HG03066 (cell line): Measurements from ENCODE around the gene OR4B1.
A peak's percentile ranks its signal among the peaks of the same experiment; 100 is the strongest.
"Not testable (repeated sequence)": the region's sequence is repeated elsewhere in the genome, so short reads cannot be mapped to it uniquely, and the experiment has no call there.

ENCODE experiments used
- ATAC-seq: cut with Tn5 transposase; IDR thresholded peaks from one replicate; pipeline ENCODE4 v1.9.1; 2021; ENCODE audit warnings: low read depth; ENCODE audit not compliant: unreplicated experiment

Gene OR4B1

GRCh38 chr11:48216510-48216909 lies at the start of gene OR4B1:
OR4B1 (plus strand) TSS chr11:48216810; CDS start chr11:48216810, 0 bp downstream.
- ATAC-seq = no peak

GRCh38 chr11:48167380-48167779 lies 49.2 kb upstream of the OR4B1 start:
- ATAC-seq = no peak

- ATAC-seq = no peak
These were observed 47.8 kb upstream of the OR4B1 start for GRCh38 chr11:48168815-48169214.

GRCh38 chr11:48169259-48169658 lies 47.4 kb upstream of the OR4B1 start:
- ATAC-seq = no peak

GRCh38 chr11:48169717-48170116 lies 46.9 kb upstream of the OR4B1 start:
- ATAC-seq = no peak

- ATAC-seq = no peak
These were observed 46.1 kb upstream of the OR4B1 start for GRCh38 chr11:48170241-48171233.

GRCh38 chr11:48172818-48173609 lies 43.6 kb upstream of the OR4B1 start:
- peak; percentile 77 for ATAC-seq

- ATAC-seq = no peak
These were observed 38.9 kb upstream of the OR4B1 start for GRCh38 chr11:48177661-48178060.

- no peak for ATAC-seq
These were observed 36.0 kb upstream of the OR4B1 start for GRCh38 chr11:48180627-48181026.

GRCh38 chr11:48182860-48183526 lies 33.6 kb upstream of the OR4B1 start:
- no peak for ATAC-seq

GRCh38 chr11:48184452-48184851 lies 32.2 kb upstream of the OR4B1 start:
- no peak for ATAC-seq

- ATAC-seq = not testable (repeated sequence)
These were observed 25.5 kb upstream of the OR4B1 start for GRCh38 chr11:48190906-48191654.

- no peak for ATAC-seq
These were observed 22.7 kb upstream of the OR4B1 start for GRCh38 chr11:48193876-48194275.

GRCh38 chr11:48207881-48208280 lies 8.7 kb upstream of the OR4B1 start:
- no peak for ATAC-seq

- ATAC-seq = no peak
These were observed 6.6 kb upstream of the OR4B1 start for GRCh38 chr11:48210052-48210451.

GRCh38 chr11:48228761-48229160 lies 12.2 kb downstream of the OR4B1 start:
- ATAC-seq = no peak

GRCh38 chr11:48230057-48230456 lies 13.4 kb downstream of the OR4B1 start:
- not testable (repeated sequence) for ATAC-seq

GRCh38 chr11:48237727-48238126 lies 21.1 kb downstream of the OR4B1 start:
- ATAC-seq = no peak

GRCh38 chr11:48242501-48242900 lies 25.9 kb downstream of the OR4B1 start:
- no peak for ATAC-seq

GRCh38 chr11:48244804-48245203 lies 28.2 kb downstream of the OR4B1 start, which contains the start of gene OR4X2:
OR4X2 (plus strand) TSS chr11:48245104; CDS start chr11:48245104, 0 bp downstream.
- no peak for ATAC-seq
